ENCODE measurements around the gene SYT3.
"Not testable (repeated sequence)": the region's sequence is repeated elsewhere in the genome, so short reads cannot be mapped to it uniquely, and the experiment has no call there.

SYT3 gene

DNA sequence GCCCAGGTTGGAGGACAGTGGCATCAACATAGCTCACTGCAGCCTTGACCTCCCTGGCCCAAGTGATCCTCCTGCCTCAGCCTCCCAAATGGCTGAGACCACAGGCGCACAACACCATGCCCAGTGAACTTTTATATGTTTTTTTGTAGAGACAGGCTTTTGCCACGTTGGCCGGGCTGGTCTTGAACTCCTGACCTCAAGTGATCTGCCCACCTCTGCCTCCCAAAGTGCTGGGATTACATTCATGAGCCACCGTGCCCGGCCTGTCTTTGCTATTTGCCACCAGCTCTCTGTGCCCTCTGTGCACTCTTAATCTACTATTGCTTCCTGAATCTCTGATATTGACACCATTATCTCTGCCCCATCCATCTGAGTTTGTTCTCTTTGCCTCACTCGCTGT is 37.2 kb downstream of the SYT3 start:
- no peak for DNase-seq

DNA sequence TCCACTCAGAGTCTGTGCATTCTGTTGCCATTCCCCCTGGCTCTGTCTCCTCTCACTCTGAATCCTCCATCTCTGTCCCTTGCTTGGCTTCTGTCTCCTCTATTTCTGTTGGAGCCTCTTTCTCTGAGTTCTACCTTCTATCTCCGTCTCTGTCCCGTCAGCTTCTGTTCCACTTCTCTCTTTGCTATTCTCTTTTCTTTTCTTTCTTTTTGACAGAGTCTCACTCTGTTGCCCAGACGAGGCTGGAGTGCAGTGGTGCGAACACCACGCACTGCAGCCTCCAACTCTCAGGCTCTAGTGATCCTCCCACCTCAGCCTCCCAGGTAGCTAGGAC is 37.6 kb downstream of the SYT3 start:
- DNase-seq = no peak

DNA sequence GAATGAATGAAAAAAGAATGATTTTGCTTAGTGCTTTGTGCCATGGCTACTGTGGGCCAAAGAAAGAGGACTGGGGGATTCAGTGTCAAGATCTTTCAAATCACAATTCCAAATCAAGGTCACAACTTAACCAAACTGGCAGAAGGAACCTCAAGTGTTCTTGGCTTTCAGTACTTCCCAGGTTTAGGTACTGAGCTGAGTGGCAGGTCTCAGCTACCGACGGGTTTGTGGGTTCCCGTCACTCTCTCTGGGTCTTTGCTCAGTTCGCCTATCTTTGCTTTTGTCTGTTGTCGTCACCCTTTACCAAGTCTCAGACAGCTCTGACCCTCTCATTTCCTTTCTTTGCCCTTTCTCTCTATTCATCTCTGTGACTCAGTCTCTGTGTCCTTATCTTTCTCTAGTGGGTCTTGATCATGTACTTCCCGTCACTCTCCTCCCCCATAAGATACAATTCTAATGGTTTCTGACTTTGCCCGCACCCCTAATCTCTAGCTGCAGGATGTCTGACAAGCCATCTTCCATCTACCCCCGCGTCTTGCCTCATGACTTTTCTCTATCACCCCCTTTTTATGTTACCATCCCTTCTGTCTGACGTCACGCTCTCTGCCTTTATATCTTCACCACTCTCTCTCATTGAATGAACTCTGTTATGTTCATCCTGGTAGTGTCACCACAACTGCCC is 38.1 kb downstream of the SYT3 start:
- DNase-seq = no peak

DNA sequence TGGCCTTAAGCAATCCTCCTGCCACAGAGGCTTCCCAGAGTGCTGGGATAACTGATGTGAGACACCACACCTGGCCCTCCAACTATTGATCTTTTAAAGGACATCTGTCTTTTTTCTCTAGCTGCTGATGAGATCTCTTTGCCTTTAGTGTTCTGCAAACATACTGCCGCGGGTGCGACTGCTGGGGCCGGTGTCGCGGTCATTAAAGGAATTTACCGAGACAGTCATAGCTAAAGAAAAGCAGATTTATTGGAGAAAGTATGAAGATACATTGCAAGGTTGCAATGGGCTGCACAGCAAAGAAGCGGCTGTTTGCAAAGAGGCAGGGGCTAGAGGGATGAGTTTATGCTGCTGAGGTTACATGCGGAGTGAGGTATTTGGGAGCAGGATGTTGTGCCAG is 40.3 kb downstream of the SYT3 start:
- DNase-seq = no peak

DNA sequence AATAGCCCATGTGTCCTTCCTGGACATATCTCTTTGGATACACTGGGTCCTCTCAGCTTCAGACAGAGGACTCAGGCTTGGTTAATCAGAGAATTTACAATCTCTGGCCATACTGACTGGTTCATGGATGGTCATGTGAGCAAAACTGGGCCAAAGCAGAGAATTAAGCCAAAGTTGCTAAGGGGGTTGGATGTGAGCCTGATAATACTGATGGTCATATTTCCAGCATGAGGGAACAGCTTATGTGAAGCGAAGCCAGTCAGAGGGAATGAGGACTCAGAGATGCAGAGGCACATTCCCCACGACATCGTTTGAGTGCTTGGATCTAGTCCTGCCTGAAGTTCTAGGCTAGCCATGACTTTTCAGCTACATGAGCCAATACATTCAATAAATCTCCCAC is 49.5 kb downstream of the SYT3 start:
- DNase-seq = no peak

DNA sequence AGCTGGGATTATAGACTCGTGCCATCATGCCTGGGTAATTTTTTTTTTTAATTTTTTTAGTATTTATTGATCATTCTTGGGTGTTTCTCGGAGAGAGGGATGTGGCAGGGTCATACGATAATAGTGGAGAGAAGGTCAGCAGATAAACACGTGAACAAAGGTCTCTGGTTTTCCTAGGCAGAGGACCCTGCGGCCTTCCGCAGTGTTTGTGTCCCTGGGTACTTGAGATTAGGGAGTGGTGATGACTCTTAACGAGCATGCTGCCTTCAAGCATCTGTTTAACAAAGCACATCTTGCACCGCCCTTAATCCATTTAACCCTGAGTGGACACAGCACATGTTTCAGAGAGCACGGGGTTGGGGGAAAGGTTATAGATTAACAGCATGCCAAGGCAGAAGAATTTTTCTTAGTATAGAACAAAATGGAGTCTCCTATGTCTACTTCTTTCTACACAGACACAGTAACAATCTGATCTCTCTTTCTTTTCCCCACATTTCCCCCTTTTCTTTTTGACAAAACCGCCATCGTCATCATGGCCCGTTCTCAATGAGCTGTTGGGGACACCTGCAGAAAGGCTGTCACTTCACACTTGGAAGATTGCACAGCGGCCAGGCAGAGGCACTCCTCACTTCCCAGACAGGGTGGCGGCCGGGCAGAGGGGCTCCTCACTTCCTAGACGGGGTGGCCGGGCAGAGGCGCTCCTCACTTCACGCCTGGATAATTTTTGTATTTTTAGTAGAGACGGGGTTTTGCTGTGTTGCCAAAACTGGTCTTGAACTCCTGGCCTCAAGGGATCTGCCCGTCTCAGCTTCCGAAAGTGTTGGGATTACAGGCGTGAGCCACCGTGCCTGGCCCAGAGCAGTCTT is 57.7 kb downstream of the SYT3 start:
- DNase-seq = not testable (repeated sequence)

DNA sequence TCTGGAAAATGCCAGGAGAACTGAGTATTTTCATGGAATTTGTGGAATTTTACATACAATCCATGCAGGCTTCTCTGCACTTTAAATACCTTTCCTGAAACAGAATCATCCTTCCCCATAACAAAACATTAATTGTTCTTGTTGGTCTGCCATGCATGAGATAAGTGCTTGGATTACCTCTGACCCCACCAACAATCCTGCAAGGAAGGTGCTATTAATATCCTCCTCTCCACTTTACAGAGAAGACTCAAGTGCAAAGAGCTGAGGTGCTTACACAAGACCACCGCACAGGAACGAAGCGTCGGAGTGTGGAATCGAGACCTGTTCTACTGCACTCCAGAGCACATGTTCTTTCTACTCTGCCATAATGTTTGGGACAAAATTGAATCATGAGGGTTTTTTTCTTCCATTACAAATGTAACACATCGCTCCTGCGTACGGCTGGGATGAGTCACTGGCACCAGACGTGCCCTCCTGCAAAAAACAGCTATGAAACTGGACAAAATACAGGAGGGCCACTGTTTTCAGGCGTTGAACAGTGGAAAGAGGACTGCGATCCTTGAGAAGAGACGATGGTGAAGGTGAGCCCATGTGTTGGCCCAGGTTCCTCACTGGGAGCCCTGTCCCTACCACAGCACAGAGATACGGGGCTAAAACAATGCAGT is 58.6 kb downstream of the SYT3 start:
- DNase-seq = no peak

DNA sequence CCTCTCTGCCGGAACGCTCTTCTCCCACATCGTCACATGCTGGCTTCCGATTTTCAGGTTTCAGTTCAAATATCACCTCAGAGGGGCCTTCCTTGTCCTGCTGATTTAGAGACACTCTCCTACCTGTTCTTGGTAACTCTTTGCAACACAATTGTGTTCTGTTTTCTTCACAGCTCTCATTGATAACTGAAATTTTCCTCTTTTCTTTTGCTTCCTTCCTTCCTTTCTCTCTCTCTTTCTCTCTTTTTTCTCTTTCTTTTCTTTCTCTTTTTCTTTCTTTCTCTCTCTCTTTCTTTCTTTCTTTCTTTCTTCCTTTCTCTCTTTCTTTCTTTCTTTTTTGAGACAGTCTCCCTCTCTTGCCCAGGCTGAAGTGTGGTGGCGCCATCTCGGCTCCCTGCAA is 59.4 kb downstream of the SYT3 start:
- no peak for DNase-seq

DNA sequence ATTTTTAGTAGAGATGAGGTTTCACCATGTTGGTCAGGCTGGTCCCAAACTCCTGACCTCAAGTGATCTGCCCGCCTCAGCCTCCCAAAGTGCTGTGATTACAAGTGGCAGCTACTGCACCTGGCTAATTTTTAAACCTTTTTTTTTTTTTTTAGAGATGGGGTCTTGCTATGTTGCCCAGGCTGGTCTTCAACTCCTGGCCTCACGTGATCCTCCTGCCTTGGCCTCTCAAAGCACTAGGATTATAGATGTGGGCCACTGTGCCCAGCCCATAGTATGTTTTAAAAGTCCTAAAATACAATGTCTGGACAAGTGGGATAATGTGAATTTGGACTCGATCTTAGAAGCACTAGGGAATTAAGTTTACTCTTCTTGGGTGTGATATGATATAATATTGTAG is 62.9 kb downstream of the SYT3 start:
- DNase-seq = not testable (repeated sequence)

DNA sequence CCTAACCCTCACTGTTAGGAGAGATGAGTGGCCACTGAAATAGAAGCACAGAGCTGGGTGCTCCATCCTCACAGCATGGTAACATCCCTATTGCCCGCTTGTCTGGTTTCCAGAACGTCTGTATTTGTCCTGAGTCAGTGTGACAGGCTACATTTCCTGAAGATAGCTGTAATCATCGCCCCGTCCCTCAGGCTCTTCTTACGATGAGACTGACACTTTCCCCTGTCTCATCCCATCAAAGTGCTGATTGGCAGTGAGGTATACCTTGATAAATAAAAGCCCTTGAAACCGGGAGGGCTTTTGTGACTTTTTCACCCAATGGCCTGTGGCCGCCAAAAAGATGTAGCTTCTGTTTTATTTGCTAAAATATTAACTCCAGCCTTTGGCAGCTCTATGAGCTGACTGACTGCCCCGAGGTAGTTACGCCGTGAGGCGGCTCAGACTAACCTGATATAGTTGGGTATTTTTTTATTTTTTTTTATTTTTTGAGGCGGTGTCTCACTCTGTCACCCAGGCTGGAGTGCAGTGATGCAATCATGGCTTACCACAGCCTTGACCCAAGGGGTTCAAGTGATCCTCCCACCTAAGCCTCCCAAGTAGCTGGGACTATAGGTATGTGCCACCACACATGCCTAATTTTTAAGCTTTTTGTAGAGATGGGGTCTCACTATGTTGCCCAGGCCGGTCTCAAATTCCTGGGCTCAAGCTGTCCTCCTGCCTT is 65.8 kb downstream of the SYT3 start:
- no peak for DNase-seq
